Ureter (tissue), 1 donor: ENCODE results near the gene TMEM120B. TPM values are rescaled to one million over a fixed set of nuclear protein-coding genes. Genes with fewer than 3 reads are reported as not detected.
"Not testable (repeated sequence)": the region's sequence is repeated elsewhere in the genome, so short reads cannot be mapped to it uniquely, and the experiment has no call there.

ENCODE experiments used
- DNase-seq: peaks from one replicate; pipeline ENCODE4 v3.0.0-alpha.2; 2020; ENCODE audit warnings: low spot score
- total RNA-seq: library from RNA; stranded (reverse); gene quantifications from one replicate; pipeline ENCODE4 v1.2.4, GENCODE V29; 2023
- donor health status: DM: yes; HTN: yes; CAD: no.

Gene TMEM120B
- total RNA-seq: 16.7 TPM

GRCh38 chr12:121712461-121713256 is at the start of gene TMEM120B:
Gene TMEM120B (plus strand): TSS chr12:121712752. CDS start chr12:121712896, 144 bp downstream.
- DNase-seq: peak; percentile 88

GRCh38 chr12:121663610-121663929 is 49.0 kb upstream of the TMEM120B start:
- no peak for DNase-seq

- DNase-seq: not testable (repeated sequence)
Observed at GRCh38 chr12:121666829-121667228, 45.7 kb upstream of the TMEM120B start.

GRCh38 chr12:121668750-121669520 is 43.6 kb upstream of the TMEM120B start:
- DNase-seq: no peak

GRCh38 chr12:121669521-121669900 is 43.0 kb upstream of the TMEM120B start, which contains the start of gene MORN3:
Gene MORN3 (minus strand): TSS chr12:121669654. CDS start chr12:121669483, 171 bp downstream.
- no peak for DNase-seq

- DNase-seq: no peak
Observed at GRCh38 chr12:121673013-121673511, 39.5 kb upstream of the TMEM120B start.

- DNase-seq: no peak
Observed at GRCh38 chr12:121676190-121676589, 36.4 kb upstream of the TMEM120B start.

GRCh38 chr12:121678305-121678704 is 34.2 kb upstream of the TMEM120B start:
- no peak for DNase-seq

GRCh38 chr12:121678716-121679300 is 33.7 kb upstream of the TMEM120B start:
- DNase-seq: no peak

GRCh38 chr12:121679661-121680197 is 32.8 kb upstream of the TMEM120B start:
- DNase-seq: not testable (repeated sequence)

- no peak for DNase-seq
Observed at GRCh38 chr12:121688966-121689365, 23.6 kb upstream of the TMEM120B start.

GRCh38 chr12:121689430-121689829 is 23.1 kb upstream of the TMEM120B start:
- DNase-seq: no peak

GRCh38 chr12:121692744-121693143 is 19.8 kb upstream of the TMEM120B start:
- DNase-seq: not testable (repeated sequence)

GRCh38 chr12:121693155-121693687 is 19.3 kb upstream of the TMEM120B start:
- DNase-seq: no peak

GRCh38 chr12:121697093-121697698 is 15.4 kb upstream of the TMEM120B start:
- no peak for DNase-seq

- not testable (repeated sequence) for DNase-seq
Observed at GRCh38 chr12:121697861-121698260, 14.7 kb upstream of the TMEM120B start.

GRCh38 chr12:121701667-121702277 is 10.8 kb upstream of the TMEM120B start:
- no peak for DNase-seq

- DNase-seq: no peak
Observed at GRCh38 chr12:121702944-121703343, 9.6 kb upstream of the TMEM120B start.

GRCh38 chr12:121705514-121705913 is 7.0 kb upstream of the TMEM120B start:
- DNase-seq: no peak

GRCh38 chr12:121708313-121709063 is 4.1 kb upstream of the TMEM120B start:
- DNase-seq: no peak
